GM21723 (cell line): ENCODE measurements around the gene CDC123.
"Not testable (repeated sequence)": the region's sequence is repeated elsewhere in the genome, so short reads cannot be mapped to it uniquely, and the experiment has no call there.

Experiments
- ATAC-seq: cut with Tn5 transposase; IDR thresholded peaks from one replicate; pipeline ENCODE4 v1.9.1; 2021; ENCODE audit warnings: mild to moderate bottlenecking, moderate library complexity; ENCODE audit not compliant: unreplicated experiment

CDC123 gene

GRCh38 chr10:12287772-12288171 lies 91.8 kb downstream of the CDC123 start:
- ATAC-seq, result no peak

DNA sequence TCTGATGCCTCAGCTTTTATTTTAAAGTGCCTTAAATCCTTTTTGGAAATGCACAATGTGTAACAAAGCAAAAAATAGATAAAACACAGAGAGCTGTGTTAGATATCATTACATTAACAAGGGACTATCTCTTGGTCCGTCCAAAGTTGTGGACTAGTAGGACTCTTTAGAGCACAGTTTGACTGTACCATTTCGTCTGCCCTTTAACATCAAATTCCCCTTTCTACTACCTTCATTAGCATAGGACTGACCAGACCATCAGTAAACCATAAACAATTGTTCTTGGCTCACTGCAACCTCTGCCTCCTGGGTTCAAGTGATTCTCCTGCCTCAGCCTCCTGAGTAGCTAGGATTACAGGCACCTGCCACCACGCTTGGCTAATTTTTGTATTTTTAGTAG lies 101.8 kb downstream of the CDC123 start:
- not testable (repeated sequence) for ATAC-seq

DNA sequence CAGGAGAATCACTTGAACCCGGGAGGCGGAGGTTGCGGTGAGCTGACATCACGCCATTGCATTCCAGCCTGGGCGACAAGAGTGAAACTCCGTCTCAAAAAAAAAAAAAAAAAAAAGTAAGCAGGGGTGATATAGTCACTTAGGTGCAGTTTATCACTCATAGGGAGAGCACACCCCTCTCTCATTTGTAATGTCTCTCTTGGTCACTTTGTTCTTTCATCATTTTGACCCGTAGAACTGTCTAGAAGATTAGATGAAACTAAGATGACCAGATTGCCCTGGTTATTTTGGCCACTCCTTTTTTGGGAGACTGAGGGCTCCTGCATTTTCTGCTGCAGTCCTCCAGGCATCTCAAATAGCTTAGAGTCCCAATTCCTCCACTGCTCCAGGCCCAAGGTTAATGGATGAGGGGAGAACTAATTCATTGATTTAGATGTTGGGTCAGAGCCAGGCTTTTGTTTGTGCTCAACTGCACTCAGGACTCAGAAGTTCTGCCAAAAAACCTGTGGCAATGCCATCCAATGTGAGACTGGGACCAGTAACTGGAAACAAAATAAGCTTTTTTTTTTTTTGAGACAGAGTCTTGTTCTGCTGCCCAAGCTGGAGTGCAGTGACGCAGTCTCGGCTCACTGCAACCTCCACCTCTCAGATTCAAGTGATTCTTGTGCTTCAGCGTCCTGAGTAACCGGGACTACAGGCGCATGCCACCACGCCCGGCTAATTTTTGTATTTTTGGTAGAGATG lies 103.4 kb downstream of the CDC123 start:
- ATAC-seq, result no peak
